Uterus (tissue), 4 donors: ENCODE measurements around the gene ADAMTS14. TPM values are rescaled to one million over a fixed set of nuclear protein-coding genes. Genes with fewer than 3 reads are reported as not detected.

ENCODE experiments used
- DNase-seq, 2 donors: peaks; one replicate each; pipeline ENCODE4 v3.0.0-alpha.2; 2019 to 2020
- H3K27ac ChIP-seq, 2 donors: fragments of 200-600 bp; sonication (generic); 1 replicate in 1 of 2; 2 replicates in 1 of 2; pipeline ENCODE4 v1.5.1; 2016 to 2018
- H3K27me3 ChIP-seq, 2 donors: fragments of 200-600 bp; sonication (generic); one replicate each; pipeline ENCODE4 v1.5.1; 2018 to 2019; ENCODE audit warnings: control low read depth in 1 of 2
- H3K36me3 ChIP-seq, 2 donors: fragments of 200-600 bp; sonication (generic); one replicate each; pipeline ENCODE4 v1.5.1; 2019; ENCODE audit warnings: control low read depth in 1 of 2
- H3K4me1 ChIP-seq, 2 donors: fragments of 200-600 bp; sonication (generic); one replicate each; pipeline ENCODE4 v1.5.1; 2018 to 2019; ENCODE audit warnings: control low read depth in 1 of 2
- H3K4me3 ChIP-seq, 2 donors: fragments of 200-600 bp; sonication (generic); 1 replicate in 1 of 2; 2 replicates in 1 of 2; pipeline ENCODE4 v1.5.1; 2018 to 2019; ENCODE audit warnings: mild to moderate bottlenecking in 1 of 2
- H3K9me3 ChIP-seq, 2 donors: fragments of 200-600 bp; sonication (generic); one replicate each; pipeline ENCODE4 v1.5.1; 2019; ENCODE audit warnings: control low read depth in 1 of 2
- CTCF ChIP-seq, 4 experiments: fragments of 200-600 bp in 2 of 4; fragments of 450-650 bp in 2 of 4; sonication (generic) in 2 of 4; IDR thresholded peaks; one replicate each; pipeline ENCODE4 v1.5.1; 2016 to 2019; ENCODE audit warnings: antibody characterized with exemption in 4 of 4, mild to moderate bottlenecking in 2 of 4, moderate library complexity in 1 of 4
- POLR2A ChIP-seq, 2 donors: fragments of 450-650 bp; IDR thresholded peaks; one replicate each; pipeline ENCODE4 v1.6.1; 2016; ENCODE audit warnings: antibody characterized with exemption in 2 of 2, mild to moderate bottlenecking in 1 of 2, moderate library complexity in 1 of 2
- intact Hi-C: fragments of 100-400 bp; cut with DNase I; formaldehyde crosslinking; loops from one replicate; pipeline ENCODE4 v1.15.1; 2023; ENCODE audit warnings: low total_unique reads
- total RNA-seq, 4 donors: library from RNA; depleted of rRNA in 3 of 4; stranded (reverse); fragments of >200 nt in 3 of 4; gene quantifications; one replicate each; pipeline versions ENCODE4 v1.1.0 to v1.2.4, GENCODE V29; 2014 to 2023
- donor health status: DM: yes; HTN: yes; CAD: no.

The ADAMTS14 gene
- total RNA-seq, 4 donors from 2014 or later, result 0.18 to 3.7 TPM; not detected in 2

DNA sequence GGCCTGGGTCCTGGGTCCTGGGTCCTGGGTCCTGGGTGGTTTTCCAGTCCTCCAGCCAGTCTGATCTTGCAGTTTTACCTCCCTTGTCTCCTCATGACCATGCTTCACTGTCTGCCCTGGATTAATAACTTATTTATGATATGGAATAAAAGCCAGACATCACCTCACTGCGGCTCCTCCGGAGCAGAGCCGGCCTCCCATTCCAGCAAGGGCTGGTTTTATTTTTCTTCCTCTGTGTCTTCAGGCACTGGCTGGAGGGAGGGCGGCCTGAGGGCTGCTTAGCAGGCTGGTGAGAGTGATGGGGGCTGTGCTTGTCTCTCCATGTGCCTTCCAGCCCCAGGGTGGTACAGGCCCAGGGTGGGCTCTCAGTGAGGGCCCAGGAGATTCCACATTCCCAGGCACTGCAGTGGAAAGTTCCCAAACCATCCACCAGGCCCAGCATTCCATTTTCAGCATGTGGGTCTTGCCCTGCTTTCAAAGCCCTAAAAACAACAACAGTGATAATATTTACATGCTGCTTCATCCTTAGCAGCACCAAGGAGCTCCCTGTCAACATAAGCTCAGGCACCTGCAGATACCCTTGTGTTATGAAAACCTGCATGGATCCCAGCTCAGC is 12.6 kb downstream of the ADAMTS14 start:
- no peaks in the 10 kb centered on the region for H3K27me3 ChIP-seq
- intact Hi-C loops, result no loop called here
- DNase-seq, result no peak
- no peaks in the 10 kb centered on the region for H3K9me3 ChIP-seq
- TF ChIP-seq POLR2A (IDR thresholded peaks at IDR 0.05), result no peak
- no peak for TF ChIP-seq CTCF (IDR thresholded peaks at IDR 0.05)
- H3K36me3 ChIP-seq, result no peaks in the 10 kb centered on the region
- no peak overlapping the region for H3K4me3 ChIP-seq
- no peak overlapping the region for H3K27ac ChIP-seq
- no peaks in the 10 kb centered on the region for H3K4me1 ChIP-seq

DNA sequence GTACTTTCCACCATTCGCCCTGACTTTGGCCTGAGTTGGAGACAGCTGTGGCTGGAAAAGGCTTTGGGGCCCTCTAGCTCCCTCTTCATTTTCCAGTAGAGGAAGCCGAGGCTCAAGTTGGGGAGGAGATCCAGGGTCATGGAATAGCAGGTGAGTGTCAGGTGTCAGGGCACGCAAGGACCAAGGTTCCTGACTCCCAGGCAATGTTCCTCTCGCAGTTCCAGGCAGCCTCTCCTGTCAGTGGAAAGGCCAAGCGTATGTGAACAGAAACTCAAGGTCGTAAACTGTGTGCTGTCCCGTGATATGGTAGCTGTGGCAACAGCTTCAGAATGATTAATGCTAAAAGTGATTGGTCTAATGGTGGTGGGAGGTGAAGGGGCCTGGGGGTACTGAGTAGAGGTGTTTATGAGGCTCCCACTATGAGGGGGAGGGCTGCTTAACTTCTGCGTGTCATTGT is 13.2 kb downstream of the ADAMTS14 start:
- no peak overlapping the region for H3K4me3 ChIP-seq
- no peak for DNase-seq
- no peaks in the 10 kb centered on the region for H3K9me3 ChIP-seq
- no peak for TF ChIP-seq CTCF (IDR thresholded peaks at IDR 0.05)
- no peaks in the 10 kb centered on the region for H3K36me3 ChIP-seq
- H3K27me3 ChIP-seq, result no peaks in the 10 kb centered on the region
- H3K4me1 ChIP-seq, result no peaks in the 10 kb centered on the region
- H3K27ac ChIP-seq, result no peak overlapping the region
- intact Hi-C loops, result no loop called here

- Histone ChIP-seq H3K4me3 (no peak overlapping the region), H3K27me3 (no peaks in the 10 kb centered on the region), H3K4me1 (no peaks in the 10 kb centered on the region), H3K27ac (no peak overlapping the region), H3K9me3 (no peaks in the 10 kb centered on the region), H3K36me3 (no peaks in the 10 kb centered on the region)
- intact Hi-C loops, result no loop called here
- TF ChIP-seq CTCF (IDR thresholded peaks at IDR 0.05) (no peak), POLR2A (IDR thresholded peaks at IDR 0.05) (no peak)
- DNase-seq, result no peak
Measured at GRCh38 chr10:70688828-70689227, 16.5 kb downstream of the ADAMTS14 start.

DNA sequence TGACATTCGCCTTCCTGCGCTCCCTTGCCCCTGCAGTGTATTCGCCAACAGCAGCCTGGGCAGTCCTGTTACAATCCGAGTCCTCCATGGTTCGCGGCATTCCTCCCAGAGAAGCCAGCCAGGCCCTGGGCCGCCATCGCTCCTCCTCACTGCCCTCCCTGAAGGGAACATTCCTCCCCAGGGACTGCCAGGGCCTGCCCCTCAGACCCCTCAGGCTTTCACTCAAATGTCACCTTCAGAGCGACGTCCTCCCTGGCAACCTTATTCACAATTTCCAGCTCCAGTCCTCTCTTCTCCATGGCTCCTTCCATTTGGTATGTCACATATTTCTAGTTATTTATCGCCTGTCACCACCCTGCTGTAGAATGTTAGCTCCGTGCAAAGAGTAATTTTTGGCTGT is 17.4 kb downstream of the ADAMTS14 start:
- no peak overlapping the region for H3K4me3 ChIP-seq
- H3K4me1 ChIP-seq, result no peaks in the 10 kb centered on the region
- H3K36me3 ChIP-seq, result no peaks in the 10 kb centered on the region
- no peak overlapping the region for H3K27ac ChIP-seq
- DNase-seq, result no peak
- no peaks in the 10 kb centered on the region for H3K27me3 ChIP-seq
- intact Hi-C loops, result no loop called here
- H3K9me3 ChIP-seq, result no peaks in the 10 kb centered on the region
- TF ChIP-seq POLR2A (IDR thresholded peaks at IDR 0.05) (no peak), CTCF (IDR thresholded peaks at IDR 0.05) (no peak)

GRCh38 chr10:70690589-70690988 is 18.3 kb downstream of the ADAMTS14 start:
- no peaks in the 10 kb centered on the region for H3K36me3 ChIP-seq
- intact Hi-C loops, result no loop called here
- DNase-seq, result no peak
- H3K4me3 ChIP-seq, result no peak overlapping the region
- no peak overlapping the region for H3K27ac ChIP-seq
- no peaks in the 10 kb centered on the region for H3K4me1 ChIP-seq
- no peaks in the 10 kb centered on the region for H3K9me3 ChIP-seq
- no peak for TF ChIP-seq POLR2A (IDR thresholded peaks at IDR 0.05)
- TF ChIP-seq CTCF (IDR thresholded peaks at IDR 0.05), result no peak
- no peaks in the 10 kb centered on the region for H3K27me3 ChIP-seq
